ENCODE results near the gene C1QTNF8. TPM values are rescaled to one million over a fixed set of nuclear protein-coding genes. Genes with fewer than 3 reads are reported as not detected.

The C1QTNF8 gene
- total and polyA plus RNA-seq, 2 of the 13 experiments (the other 11 are each of a cell fraction or from before 2014, with no cell fraction given), result 0.09 TPM; not detected in 1

- TF ChIP-seq ZNF564 (CRISPR knock-in tag; IDR thresholded peaks at IDR 0.05), result no peak
Measured at GRCh38 chr16:1113489-1113888, 17.4 kb upstream of the C1QTNF8 start (continued).

- Histone ChIP-seq H3K9me3 (ENCODE audit: low read length) (no peaks in the 10 kb centered on the region), H3K27ac (ENCODE audit: extremely low read length, insufficient read depth, low read length) (no peak overlapping the region), H3K27me3 (ENCODE audit: control insufficient read depth in 1 of 2, insufficient read depth in 2 of 2, low read length in 2 of 2) (peaks cover 22 to 68% of the 10 kb centered on the region in 2 experiments), H3K4me3 (replicated peaks in 1 of 3; ENCODE audit: insufficient read depth in 1 of 3, low read depth in 2 of 3, low read length in 3 of 3) (peak overlapping the region in 1 of 3 experiments; percentile 0; a peak in 1 of 6 replicates), H2AFZ (ENCODE audit: low read length) (no peak overlapping the region), H3K36me3 (replicated peaks in 1 of 2; ENCODE audit: control insufficient read depth in 1 of 2, insufficient read depth in 2 of 2, low read length in 2 of 2) (no peaks in the 10 kb centered on the region), H3K4me2 (ENCODE audit: low read depth, low read length) (peak overlapping the region; percentile 11; the same call in 1 of the 2 replicates), H4K20me1 (ENCODE audit: insufficient read depth, low read length) (peaks cover 3% of the 10 kb centered on the region; the same call in 1 of the 2 replicates), H3K79me2 (ENCODE audit: insufficient read depth, low read length) (no peaks in the 10 kb centered on the region), H3K4me1 (ENCODE audit: insufficient read depth, low read length) (peaks cover 18% of the 10 kb centered on the region), H3K9ac (ENCODE audit: insufficient read depth, low read depth, low read length) (no peak overlapping the region)
- no TSS peak for BruUV-seq (replicated peaks)
- CTCF ChIA-PET (ENCODE audit: low intra/inter-chr PET ratio, low total read pairs), result no interaction called here
- in situ Hi-C loops (cut with HindIII; ENCODE audit: extremely low pct_ligation_motif_present, low pct_unique_long_range_greater_than_20kb) (loop anchor here (5.0 kb wide), 1 partner anchor 85 kb away; no protein-coding TSS in a partner anchor), intact Hi-C loops (cut with micrococcal nuclease; ENCODE audit: unreplicated experiment) (no loop called here)
- POLR2A ChIA-PET, result interaction anchor here (0.9 to 1.4 kb wide), 2 partner anchors 69 to 72 kb away, joined by 3 to 4 read pairs; no protein-coding TSS in a partner anchor
- WGBS (ENCODE audit: low lambda C conversion rate), result 0% methylated on average over 1 of the region's 26 CpGs
- ATAC-seq (peak; percentile 70), FAIRE-seq (peak; percentile 71), DNase-seq (ENCODE audit: low spot score) (peak; percentile 64)
- TF ChIP-seq PAXIP1 (CRISPR knock-in tag; conservative IDR thresholded peaks at IDR 0.05) (peak; percentile 43), BRCA1 (CRISPR knock-in tag; IDR thresholded peaks at IDR 0.05) (no peak), SP5 (CRISPR knock-in tag; IDR thresholded peaks at IDR 0.05; ENCODE audit: borderline replicate concordance, low read depth) (peak; percentile 94), UBTF (CRISPR knock-in tag; IDR thresholded peaks at IDR 0.05) (peak; percentile 21; the same call in 1 of the 2 replicates), RERE (CRISPR knock-in tag; IDR thresholded peaks at IDR 0.05; ENCODE audit: low read depth) (peak; percentile 36; the same call in 1 of the 2 replicates), HOXA3 (CRISPR knock-in tag; IDR thresholded peaks at IDR 0.05) (peak; percentile 17; the same call in 1 of the 2 replicates), SAP130 (CRISPR knock-in tag; IDR thresholded peaks at IDR 0.05; ENCODE audit: low read depth) (no peak), ZNF232 (CRISPR knock-in tag; IDR thresholded peaks at IDR 0.05; ENCODE audit: borderline replicate concordance) (no peak), BRD4 (CRISPR knock-in tag; IDR thresholded peaks at IDR 0.05) (no peak)
Measured at GRCh38 chr16:1112506-1113184, 16.6 kb upstream of the C1QTNF8 start.
